Measurements from ENCODE around the gene HTR2B.
"Not testable (repeated sequence)": the region's sequence is repeated elsewhere in the genome, so short reads cannot be mapped to it uniquely, and the experiment has no call there.

The HTR2B gene

GRCh38 chr2:231088754-231089153 is 36.1 kb downstream of the HTR2B start:
- DNase-seq = no peak

GRCh38 chr2:231084565-231084964 is 40.3 kb downstream of the HTR2B start:
- no peak for DNase-seq

- DNase-seq = no peak
Measured at GRCh38 chr2:231069379-231070054, 55.3 kb downstream of the HTR2B start.

GRCh38 chr2:231068525-231069222 is 56.2 kb downstream of the HTR2B start:
- DNase-seq = no peak

- DNase-seq = not testable (repeated sequence)
Measured at GRCh38 chr2:231067531-231067930, 57.3 kb downstream of the HTR2B start.

- no peak for DNase-seq
Measured at GRCh38 chr2:231065966-231066365, 58.9 kb downstream of the HTR2B start.

GRCh38 chr2:231063347-231063746 is 61.5 kb downstream of the HTR2B start:
- no peak for DNase-seq

- DNase-seq = no peak
Measured at GRCh38 chr2:231062776-231063175, 62.1 kb downstream of the HTR2B start.

GRCh38 chr2:231059756-231060155 is 65.1 kb downstream of the HTR2B start:
- no peak for DNase-seq

- no peak for DNase-seq
Measured at GRCh38 chr2:231058761-231059550, 65.9 kb downstream of the HTR2B start.

All from DMS153 (cell line).